ENCODE results near the gene PIM3. TPM values are rescaled to one million over a fixed set of nuclear protein-coding genes. Genes with fewer than 3 reads are reported as not detected.

Gene PIM3
- total RNA-seq, 1 donor from 2014 or later: 31.0 TPM

GRCh38 chr22:49993649-49994360 is 33.2 kb downstream of the PIM3 start:
- Mint-ChIP-seq H3K36me3 (ENCODE audit: low read depth) (no peaks in the 10 kb centered on the region), H3K4me1 (peaks cover 5% of the 10 kb centered on the region), H3K4me3 (no peak overlapping the region), H3K27me3 (ENCODE audit: low read depth) (peaks cover 20% of the 10 kb centered on the region), H3K9me3 (peaks cover 10% of the 10 kb centered on the region), H3K27ac (ENCODE audit: unreplicated experiment) (no peak overlapping the region)
- no peak for DNase-seq (ENCODE audit: low read depth, low spot score)
- no peak for TF ChIP-seq CTCF (conservative IDR thresholded peaks at IDR 0.05)

- Mint-ChIP-seq H3K27me3 (ENCODE audit: low read depth) (peaks cover 24% of the 10 kb centered on the region), H3K4me3 (no peak overlapping the region), H3K4me1 (peaks cover 9% of the 10 kb centered on the region), H3K36me3 (ENCODE audit: low read depth) (no peaks in the 10 kb centered on the region), H3K27ac (ENCODE audit: unreplicated experiment) (no peak overlapping the region), H3K9me3 (peaks cover 8% of the 10 kb centered on the region)
- no peak for TF ChIP-seq CTCF (conservative IDR thresholded peaks at IDR 0.05)
- DNase-seq (ENCODE audit: low read depth, low spot score): no peak
These were observed 33.9 kb downstream of the PIM3 start for GRCh38 chr22:49994361-49995040.

GRCh38 chr22:49995041-49995360 is 34.4 kb downstream of the PIM3 start:
- peaks cover 8% of the 10 kb centered on the region for H3K9me3 Mint-ChIP-seq
- H3K4me1 Mint-ChIP-seq: peaks cover 9% of the 10 kb centered on the region
- DNase-seq (ENCODE audit: low read depth, low spot score): no peak

GRCh38 chr22:49995361-49996118 is 35.0 kb downstream of the PIM3 start:
- H3K36me3 Mint-ChIP-seq (ENCODE audit: low read depth): no peaks in the 10 kb centered on the region
- H3K9me3 Mint-ChIP-seq: peaks cover 8% of the 10 kb centered on the region
- H3K4me1 Mint-ChIP-seq: peaks cover 9% of the 10 kb centered on the region
- no peak for DNase-seq (ENCODE audit: low read depth, low spot score)
- no peak overlapping the region for H3K27ac Mint-ChIP-seq (ENCODE audit: unreplicated experiment)
- H3K4me3 Mint-ChIP-seq: no peak overlapping the region
- peaks cover 27% of the 10 kb centered on the region for H3K27me3 Mint-ChIP-seq (ENCODE audit: low read depth)
- no peak for TF ChIP-seq CTCF (conservative IDR thresholded peaks at IDR 0.05)

More at GRCh38 chr22:49995041-49995360, 34.4 kb downstream of the PIM3 start:
- H3K27me3 Mint-ChIP-seq (ENCODE audit: low read depth): peaks cover 24% of the 10 kb centered on the region
- no peak for TF ChIP-seq CTCF (conservative IDR thresholded peaks at IDR 0.05)
- H3K27ac Mint-ChIP-seq (ENCODE audit: unreplicated experiment): no peak overlapping the region
- H3K4me3 Mint-ChIP-seq: no peak overlapping the region
- H3K36me3 Mint-ChIP-seq (ENCODE audit: low read depth): no peaks in the 10 kb centered on the region

GRCh38 chr22:49996119-49996517 is 35.5 kb downstream of the PIM3 start:
- DNase-seq (ENCODE audit: low read depth, low spot score): no peak
- TF ChIP-seq CTCF (conservative IDR thresholded peaks at IDR 0.05): no peak
- peaks cover 9% of the 10 kb centered on the region for H3K4me1 Mint-ChIP-seq

More at GRCh38 chr22:49996119-49996517, 35.5 kb downstream of the PIM3 start:
- peaks cover 27% of the 10 kb centered on the region for H3K27me3 Mint-ChIP-seq (ENCODE audit: low read depth)
- H3K4me3 Mint-ChIP-seq: no peak overlapping the region
- peaks cover 5% of the 10 kb centered on the region for H3K9me3 Mint-ChIP-seq
- H3K36me3 Mint-ChIP-seq (ENCODE audit: low read depth): no peaks in the 10 kb centered on the region
- H3K27ac Mint-ChIP-seq (ENCODE audit: unreplicated experiment): no peak overlapping the region
